ENCODE data around the gene RBKS. TPM values are rescaled to one million over a fixed set of nuclear protein-coding genes. Genes with fewer than 3 reads are reported as not detected.

RBKS gene
- total RNA-seq, 1 experiment from 2014 or later = 9.2 TPM

GRCh38 chr2:27773959-27774358, 116.2 kb downstream of the RBKS start:
- no peak for TF ChIP-seq CTCF (IDR thresholded peaks at IDR 0.05; ENCODE audit: unreplicated experiment)
- peak overlapping the region; percentile 95 for H3K27ac Mint-ChIP-seq (ENCODE audit: low read depth, unreplicated experiment)
- POLR2A ChIA-PET = interaction anchor here (0.8 to 6.9 kb wide), 17 partner anchors 13 to 622 kb away, joined by 3 to 45 read pairs (median 8); partner anchors contain the start of genes BABAM2 and RBKS
- intact Hi-C loops (cut with micrococcal nuclease) = loop anchor here (2.0 to 5.0 kb wide), 2 partner anchors 181 to 623 kb away; no protein-coding TSS in a partner anchor
- H3K9me3 Mint-ChIP-seq (ENCODE audit: unreplicated experiment) = no peaks in the 10 kb centered on the region
- no peaks in the 10 kb centered on the region for H3K27me3 Mint-ChIP-seq (ENCODE audit: insufficient read depth, unreplicated experiment)
- DNase-seq (ENCODE audit: unreplicated experiment) = no peak
- CTCF ChIA-PET = interaction anchor here (1.2 to 2.8 kb wide), 2 partner anchors 70 to 670 kb away, joined by 3 to 8 read pairs; no protein-coding TSS in a partner anchor
- H3K36me3 Mint-ChIP-seq (ENCODE audit: insufficient read depth, unreplicated experiment) = peaks cover 67% of the 10 kb centered on the region
- no TSS peak for BruUV-seq (replicated peaks)
- H3K4me3 Mint-ChIP-seq (ENCODE audit: unreplicated experiment) = peak overlapping the region; percentile 98
- peaks cover 48% of the 10 kb centered on the region for H3K4me1 Mint-ChIP-seq (ENCODE audit: insufficient read depth, unreplicated experiment)

- CTCF ChIA-PET = interaction anchor here (0.6 to 2.8 kb wide), 12 partner anchors 18 to 734 kb away, joined by 3 to 8 read pairs (median 3); partner anchors contain the start of gene RBKS
- BruUV-seq (replicated peaks) = TSS peak; percentile 20
- H3K27ac Mint-ChIP-seq (ENCODE audit: low read depth, unreplicated experiment) = peak overlapping the region; percentile 95
These were observed 117.4 kb downstream of the RBKS start for GRCh38 chr2:27772804-27773203.

GRCh38 chr2:27771548-27772335, 118.4 kb downstream of the RBKS start, which contains the start of gene MRPL33:
MRPL33 (plus strand) TSS chr2:27771719; CDS start chr2:27771778, 59 bp downstream.
- Mint-ChIP-seq H3K4me3 (ENCODE audit: unreplicated experiment) (peak within 1 kb of the TSS; percentile 98), H3K36me3 (ENCODE audit: insufficient read depth, unreplicated experiment) (peaks cover 50% of the 10 kb centered on the region), H3K27me3 (ENCODE audit: insufficient read depth, unreplicated experiment) (no peaks in the 10 kb centered on the region), H3K4me1 (ENCODE audit: insufficient read depth, unreplicated experiment) (peaks cover 40% of the 10 kb centered on the region), H3K27ac (ENCODE audit: low read depth, unreplicated experiment) (peak within 1 kb of the TSS; percentile 95), H3K9me3 (ENCODE audit: unreplicated experiment) (no peaks in the 10 kb centered on the region)
- intact Hi-C loops (cut with micrococcal nuclease) = loop anchor here (1.0 to 5.0 kb wide), 3 partner anchors 28 to 626 kb away; no protein-coding TSS in a partner anchor
- CTCF ChIA-PET = interaction anchor here (0.6 to 2.8 kb wide), 3 partner anchors 68 to 821 kb away, joined by 3 to 8 read pairs (median 4); no protein-coding TSS in a partner anchor
- TSS peak; percentile 42 for BruUV-seq (replicated peaks)
- peak; percentile 88 for DNase-seq (ENCODE audit: unreplicated experiment)
- POLR2A ChIA-PET = interaction anchor here (0.6 to 6.9 kb wide), 40 partner anchors 7 to 769 kb away, joined by 3 to 45 read pairs (median 4); partner anchors contain the start of genes BABAM2, FOSL2 and RBKS
- no peak for TF ChIP-seq CTCF (IDR thresholded peaks at IDR 0.05; ENCODE audit: unreplicated experiment)

More at GRCh38 chr2:27772804-27773203, 117.4 kb downstream of the RBKS start:
- Mint-ChIP-seq H3K4me3 (ENCODE audit: unreplicated experiment) (peak overlapping the region; percentile 98), H3K4me1 (ENCODE audit: insufficient read depth, unreplicated experiment) (peaks cover 40% of the 10 kb centered on the region), H3K36me3 (ENCODE audit: insufficient read depth, unreplicated experiment) (peaks cover 56% of the 10 kb centered on the region), H3K9me3 (ENCODE audit: unreplicated experiment) (no peaks in the 10 kb centered on the region), H3K27me3 (ENCODE audit: insufficient read depth, unreplicated experiment) (no peaks in the 10 kb centered on the region)
- no peak for TF ChIP-seq CTCF (IDR thresholded peaks at IDR 0.05; ENCODE audit: unreplicated experiment)
- POLR2A ChIA-PET = interaction anchor here (0.5 to 6.9 kb wide), 41 partner anchors 8 to 710 kb away, joined by 3 to 45 read pairs (median 4); partner anchors contain the start of genes BABAM2, FOSL2 and RBKS
- no peak for DNase-seq (ENCODE audit: unreplicated experiment)
- intact Hi-C loops (cut with micrococcal nuclease) = loop anchor here (1.0 to 5.0 kb wide), 3 partner anchors 26 to 624 kb away; no protein-coding TSS in a partner anchor

- no peak for TF ChIP-seq CTCF (IDR thresholded peaks at IDR 0.05; ENCODE audit: unreplicated experiment)
- TSS peak; percentile 53 for BruUV-seq (replicated peaks)
- CTCF ChIA-PET = interaction anchor here (0.6 kb wide), 1 partner anchor 822 kb away, joined by 3 read pairs; no protein-coding TSS in a partner anchor
- Mint-ChIP-seq H3K9me3 (ENCODE audit: unreplicated experiment) (no peaks in the 10 kb centered on the region), H3K4me1 (ENCODE audit: insufficient read depth, unreplicated experiment) (peaks cover 34% of the 10 kb centered on the region), H3K27me3 (ENCODE audit: insufficient read depth, unreplicated experiment) (no peaks in the 10 kb centered on the region), H3K36me3 (ENCODE audit: insufficient read depth, unreplicated experiment) (peaks cover 49% of the 10 kb centered on the region), H3K4me3 (ENCODE audit: unreplicated experiment) (peak overlapping the region; percentile 98), H3K27ac (ENCODE audit: low read depth, unreplicated experiment) (peak overlapping the region; percentile 95)
- intact Hi-C loops (cut with micrococcal nuclease) = loop anchor here (5.0 kb wide), 1 partner anchor 626 kb away; no protein-coding TSS in a partner anchor
- DNase-seq (ENCODE audit: unreplicated experiment) = no peak
- POLR2A ChIA-PET = interaction anchor here (0.6 to 6.9 kb wide), 22 partner anchors 9 to 769 kb away, joined by 3 to 45 read pairs (median 8); partner anchors contain the start of genes BABAM2, FOSL2 and RBKS
These were observed 119.0 kb downstream of the RBKS start for GRCh38 chr2:27771202-27771547.

Measured in MCF 10A (cell line).